Measurements from ENCODE around the gene NLRP11. TPM values are rescaled to one million over a fixed set of nuclear protein-coding genes. Genes with fewer than 3 reads are reported as not detected.

NLRP11 gene
- total RNA-seq, 1 donor from 2014 or later, result not detected

DNA sequence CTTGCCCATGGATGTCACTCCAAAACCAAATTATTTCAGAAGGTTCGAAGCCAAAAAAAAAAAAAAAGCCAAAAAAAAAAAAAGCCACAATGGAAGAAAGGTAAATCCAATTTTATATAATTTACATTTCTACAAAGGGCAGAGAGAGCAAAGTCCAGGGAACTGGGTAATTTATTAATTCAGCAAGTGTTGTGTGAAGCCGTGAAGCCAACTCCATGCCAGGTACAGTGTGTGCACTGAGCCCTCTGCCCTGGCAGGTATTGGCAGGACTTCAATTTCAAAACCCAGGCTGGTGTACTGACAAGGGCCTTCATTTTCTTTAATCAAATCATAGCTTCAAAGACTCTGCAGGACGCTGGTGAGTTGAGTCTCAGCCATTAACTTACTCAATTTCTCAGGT lies 78.4 kb downstream of the NLRP11 start:
- Histone ChIP-seq H3K27me3 (ENCODE audit: low read depth) (peaks cover 61% of the 10 kb centered on the region), H3K27ac (replicated peaks) (no peak overlapping the region), H3K4me3 (no peak overlapping the region), H3K4me1 (no peaks in the 10 kb centered on the region), H3K36me3 (no peaks in the 10 kb centered on the region), H3K9me3 (replicated peaks) (no peaks in the 10 kb centered on the region)
- TF ChIP-seq CTCF (IDR thresholded peaks at IDR 0.05; ENCODE audit: borderline replicate concordance), result no peak
- no peak for DNase-seq
- intact Hi-C loops (cut with micrococcal nuclease), result no loop called here

DNA sequence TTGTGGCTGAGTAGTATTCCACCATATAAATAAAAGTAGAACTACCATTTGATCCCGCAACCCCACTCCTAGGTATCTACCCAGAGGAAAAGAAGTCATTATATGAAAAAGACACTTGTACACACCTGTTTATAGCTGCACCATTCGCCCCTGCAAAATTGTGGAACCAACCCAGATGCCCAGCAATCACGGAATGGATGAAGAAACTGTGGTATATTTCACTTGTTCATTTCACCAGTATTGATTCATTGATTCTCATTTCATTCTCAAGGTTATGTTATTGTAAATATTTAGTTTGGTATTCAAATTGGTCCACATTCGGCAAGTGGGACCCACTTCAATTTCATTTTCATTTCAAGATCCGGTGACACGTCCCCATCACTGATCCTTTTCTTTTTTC lies 81.1 kb downstream of the NLRP11 start:
- Histone ChIP-seq H3K9me3 (replicated peaks) (no peaks in the 10 kb centered on the region), H3K36me3 (no peaks in the 10 kb centered on the region), H3K4me3 (no peak overlapping the region), H3K4me1 (no peaks in the 10 kb centered on the region), H3K27ac (replicated peaks) (no peak overlapping the region), H3K27me3 (ENCODE audit: low read depth) (peaks cover 58% of the 10 kb centered on the region)
- intact Hi-C loops (cut with micrococcal nuclease), result no loop called here
- no peak for TF ChIP-seq CTCF (IDR thresholded peaks at IDR 0.05; ENCODE audit: borderline replicate concordance)
- no peak for DNase-seq

- no peaks in the 10 kb centered on the region for H3K4me1 ChIP-seq
- H3K27ac ChIP-seq (replicated peaks), result no peak within 1 kb of the TSS
- intact Hi-C loops (cut with micrococcal nuclease), result no loop called here
- H3K9me3 ChIP-seq (replicated peaks), result no peaks in the 10 kb centered on the region
- DNase-seq, result no peak
- no peak within 1 kb of the TSS for H3K4me3 ChIP-seq
- peaks cover 46% of the 10 kb centered on the region for H3K27me3 ChIP-seq (ENCODE audit: low read depth)
- no peak for TF ChIP-seq CTCF (IDR thresholded peaks at IDR 0.05; ENCODE audit: borderline replicate concordance)
- no peaks in the 10 kb centered on the region for H3K36me3 ChIP-seq
Observed at GRCh38 chr19:55738302-55738701, 93.5 kb downstream of the NLRP11 start, which contains the start of gene NLRP9. NLRP9 (minus strand) TSS chr19:55738402; CDS start chr19:55738374, 28 bp downstream.

Other genes with a start within 250 kb of the NLRP11 start
- 16.0 TPM for gene FIZ1, start 232.5 kb downstream of the NLRP11 start, total RNA-seq
- 15.6 TPM for gene ZNF524, start 231.7 kb downstream of the NLRP11 start, total RNA-seq
- gene ZNF865, start 226.4 kb downstream of the NLRP11 start, total RNA-seq, result 17.0 TPM
- 13.2 TPM for gene ZNF784, start 207.4 kb downstream of the NLRP11 start, total RNA-seq
- gene ZNF580, start 191.0 kb downstream of the NLRP11 start, total RNA-seq, result 11.8 TPM
- 7.1 TPM for gene ZNF581, start 188.3 kb downstream of the NLRP11 start, total RNA-seq
- gene CCDC106, start 183.8 kb downstream of the NLRP11 start, total RNA-seq, result 14.6 TPM
- gene U2AF2, start 177.0 kb downstream of the NLRP11 start, total RNA-seq, result 74.0 TPM
- gene EPN1, start 156.8 kb downstream of the NLRP11 start, total RNA-seq, result 205 TPM
- gene NLRP9, start 93.6 kb downstream of the NLRP11 start, total RNA-seq, result not detected
- gene RFPL4A, start 72.9 kb downstream of the NLRP11 start, total RNA-seq, result not detected
- not detected for gene RFPL4AL1, start 62.9 kb downstream of the NLRP11 start, total RNA-seq
- not detected for gene NLRP4, start 4.5 kb upstream of the NLRP11 start, total RNA-seq
- not detected for gene NLRP13, start 100.3 kb upstream of the NLRP11 start, total RNA-seq
- not detected for gene NLRP8, start 115.8 kb upstream of the NLRP11 start, total RNA-seq
- gene NLRP5, start 154.8 kb upstream of the NLRP11 start, total RNA-seq, result not detected

Data from left ventricle myocardium inferior (tissue), 1 donor.